Immature natural killer cell (primary cell): Measurements from ENCODE around the gene THOC5. TPM values are rescaled to one million over a fixed set of nuclear protein-coding genes. Genes with fewer than 3 reads are reported as not detected.
A peak's percentile ranks its signal among the peaks of the same experiment; 100 is the strongest.
"Not testable (repeated sequence)": the region's sequence is repeated elsewhere in the genome, so short reads cannot be mapped to it uniquely, and the experiment has no call there.

Experiments used
- DNase-seq, 3 donors: peaks; one replicate each; pipeline ENCODE4 v3.0.0; 2022; ENCODE audit warnings: mixed read lengths in 1 of 3
- H3K27ac Mint-ChIP-seq, 6 donors: one replicate each; pipeline ENCODE4 v1.8.0; 2020; ENCODE audit warnings: mixed read lengths in 6 of 6, mild to moderate bottlenecking in 5 of 6, inconsistent platforms in 4 of 6, moderate library complexity in 3 of 6
- H3K27me3 Mint-ChIP-seq, 3 donors: one replicate each; pipeline ENCODE4 v1.8.0; 2020 to 2021; ENCODE audit warnings: low read depth in 3 of 3, mild to moderate bottlenecking in 3 of 3, mixed read lengths in 3 of 3, moderate library complexity in 3 of 3, inconsistent platforms in 1 of 3
- H3K36me3 Mint-ChIP-seq, 3 donors: one replicate each; pipeline ENCODE4 v1.8.0; 2020; ENCODE audit warnings: mixed read lengths in 3 of 3, inconsistent platforms in 2 of 3, mild to moderate bottlenecking in 2 of 3
- H3K4me1 Mint-ChIP-seq, 2 donors: one replicate each; pipeline ENCODE4 v1.8.0; 2020; ENCODE audit warnings: inconsistent platforms in 2 of 2, mild to moderate bottlenecking in 2 of 2, mixed read lengths in 2 of 2, moderate library complexity in 1 of 2
- H3K4me3 Mint-ChIP-seq, 5 donors: one replicate each; pipeline ENCODE4 v1.8.0; 2020; ENCODE audit warnings: mild to moderate bottlenecking in 5 of 5, mixed read lengths in 5 of 5, inconsistent platforms in 3 of 5, moderate library complexity in 3 of 5
- H3K9me3 Mint-ChIP-seq, 6 donors: one replicate each; pipeline ENCODE4 v1.8.0; 2020; ENCODE audit warnings: mild to moderate bottlenecking in 6 of 6, mixed read lengths in 6 of 6, inconsistent platforms in 4 of 6, moderate library complexity in 3 of 6
- polyA plus RNA-seq, 3 donors: library from polyadenylated mRNA; unstranded; fragments of 300-500 nt; fragmentation: Illumina TruSeq; gene quantifications; one replicate each; pipeline ENCODE4 v1.2.3, GENCODE V29; 2021

THOC5 gene
- polyA plus RNA-seq, 3 donors from 2014 or later, result 22.6 to 28.7 (median 25.7) TPM

GRCh38 chr22:29574762-29575450, 21.3 kb upstream of the THOC5 start:
- Mint-ChIP-seq H3K27ac (peak overlapping the region in 1 of 6 donors; percentile 26), H3K27me3 (peaks cover 0 to 3% (median 2%) of the 10 kb centered on the region in 3 donors), H3K36me3 (peaks cover 0 to 7% (median 0%) of the 10 kb centered on the region in 3 donors), H3K4me1 (peaks cover 3% of the 10 kb centered on the region in 2 donors), H3K9me3 (no peaks in the 10 kb centered on the region), H3K4me3 (no peak overlapping the region)
- DNase-seq, result no peak

GRCh38 chr22:29570912-29571549, 17.5 kb upstream of the THOC5 start:
- no peak for DNase-seq
- no peak overlapping the region for H3K4me3 Mint-ChIP-seq
- H3K27me3 Mint-ChIP-seq, result peaks cover 0 to 2% (median 0%) of the 10 kb centered on the region in 3 donors
- peaks cover 8 to 16% (median 9%) of the 10 kb centered on the region in 3 donors for H3K36me3 Mint-ChIP-seq
- no peak overlapping the region for H3K27ac Mint-ChIP-seq
- no peaks in the 10 kb centered on the region for H3K9me3 Mint-ChIP-seq
- H3K4me1 Mint-ChIP-seq, result no peaks in the 10 kb centered on the region

- H3K4me1 Mint-ChIP-seq, result no peaks in the 10 kb centered on the region
Measured at GRCh38 chr22:29570456-29570855, 16.9 kb upstream of the THOC5 start.

GRCh38 chr22:29569011-29569678, 15.6 kb upstream of the THOC5 start:
- Mint-ChIP-seq H3K36me3 (peaks cover 10 to 16% (median 13%) of the 10 kb centered on the region in 3 donors), H3K4me3 (no peak overlapping the region), H3K27ac (no peak overlapping the region), H3K9me3 (no peaks in the 10 kb centered on the region), H3K4me1 (no peaks in the 10 kb centered on the region), H3K27me3 (peaks cover 0 to 2% (median 0%) of the 10 kb centered on the region in 3 donors)
- DNase-seq, result no peak

More at GRCh38 chr22:29570456-29570855, 16.9 kb upstream of the THOC5 start:
- peaks cover 0 to 2% (median 0%) of the 10 kb centered on the region in 3 donors for H3K27me3 Mint-ChIP-seq
- H3K27ac Mint-ChIP-seq, result no peak overlapping the region
- DNase-seq, result no peak
- H3K4me3 Mint-ChIP-seq, result no peak overlapping the region
- H3K9me3 Mint-ChIP-seq, result no peaks in the 10 kb centered on the region
- peaks cover 8 to 16% (median 11%) of the 10 kb centered on the region in 3 donors for H3K36me3 Mint-ChIP-seq

- DNase-seq, result no peak
- peaks cover 0 to 2% (median 2%) of the 10 kb centered on the region in 3 donors for H3K27me3 Mint-ChIP-seq
- no peaks in the 10 kb centered on the region for H3K9me3 Mint-ChIP-seq
- peak overlapping the region in 1 of 6 donors; percentile 17 for H3K27ac Mint-ChIP-seq
- H3K36me3 Mint-ChIP-seq, result peaks cover 16 to 20% (median 16%) of the 10 kb centered on the region in 3 donors
- no peak overlapping the region for H3K4me3 Mint-ChIP-seq
- H3K4me1 Mint-ChIP-seq, result no peaks in the 10 kb centered on the region
Measured at GRCh38 chr22:29567338-29567737, 13.8 kb upstream of the THOC5 start.

- H3K27ac Mint-ChIP-seq, DNase-seq, H3K27me3 Mint-ChIP-seq, H3K4me1 Mint-ChIP-seq, H3K4me3 Mint-ChIP-seq, H3K9me3 Mint-ChIP-seq: not testable (repeated sequence)
- H3K36me3 Mint-ChIP-seq, result peaks cover 16 to 25% (median 21%) of the 10 kb centered on the region in 3 donors
Measured at GRCh38 chr22:29566513-29566912, 13.0 kb upstream of the THOC5 start.

GRCh38 chr22:29563652-29564460, 10.3 kb upstream of the THOC5 start:
- H3K4me1 Mint-ChIP-seq, result no peaks in the 10 kb centered on the region
- H3K27me3 Mint-ChIP-seq, result peaks cover 0 to 3% (median 0%) of the 10 kb centered on the region in 3 donors
- DNase-seq, result no peak
- H3K27ac Mint-ChIP-seq, result peak overlapping the region in 1 of 6 donors; percentile 50
- no peak overlapping the region for H3K4me3 Mint-ChIP-seq
- H3K36me3 Mint-ChIP-seq, result peaks cover 22 to 33% (median 25%) of the 10 kb centered on the region in 3 donors
- no peaks in the 10 kb centered on the region for H3K9me3 Mint-ChIP-seq

- Mint-ChIP-seq H3K9me3 (no peaks in the 10 kb centered on the region), H3K4me3 (no peak overlapping the region), H3K4me1 (no peaks in the 10 kb centered on the region), H3K27me3 (peaks cover 0 to 3% (median 0%) of the 10 kb centered on the region in 3 donors), H3K27ac (no peak overlapping the region), H3K36me3 (peaks cover 19 to 35% (median 23%) of the 10 kb centered on the region in 3 donors)
- DNase-seq, result no peak
Measured at GRCh38 chr22:29559853-29560252, 6.3 kb upstream of the THOC5 start.

- H3K9me3 Mint-ChIP-seq, result no peaks in the 10 kb centered on the region
- peaks cover 19 to 32% (median 20%) of the 10 kb centered on the region in 3 donors for H3K36me3 Mint-ChIP-seq
- H3K27ac Mint-ChIP-seq, result no peak overlapping the region
- DNase-seq, result no peak
- no peak overlapping the region for H3K4me3 Mint-ChIP-seq
- H3K4me1 Mint-ChIP-seq, result peaks cover under 1 to 2% of the 10 kb centered on the region in 2 donors
- H3K27me3 Mint-ChIP-seq, result peaks cover 0 to 3% (median 0%) of the 10 kb centered on the region in 3 donors
Measured at GRCh38 chr22:29559030-29559429, 5.5 kb upstream of the THOC5 start.

- H3K27ac Mint-ChIP-seq, result peak overlapping the region in 4 of 6 donors; percentile 60 to 93 (median 82)
- H3K4me1 Mint-ChIP-seq, result peaks cover 17 to 23% of the 10 kb centered on the region in 2 donors
- no peak for DNase-seq
- H3K9me3 Mint-ChIP-seq, result no peaks in the 10 kb centered on the region
- H3K36me3 Mint-ChIP-seq, result peaks cover 15 to 25% (median 19%) of the 10 kb centered on the region in 3 donors
- peaks cover 0 to 3% (median 0%) of the 10 kb centered on the region in 3 donors for H3K27me3 Mint-ChIP-seq
- peak overlapping the region; percentile 36 to 92 (median 36) for H3K4me3 Mint-ChIP-seq
Measured at GRCh38 chr22:29555065-29555644, 1.6 kb upstream of the THOC5 start.

GRCh38 chr22:29552357-29552756, 1.2 kb downstream of the THOC5 start:
- peaks cover 20 to 37% of the 10 kb centered on the region in 2 donors for H3K4me1 Mint-ChIP-seq
- H3K27ac Mint-ChIP-seq, result peak overlapping the region in 2 of 6 donors; percentile 93
- H3K36me3 Mint-ChIP-seq, result peaks cover 16 to 25% (median 18%) of the 10 kb centered on the region in 3 donors
- H3K4me3 Mint-ChIP-seq, result peak overlapping the region; percentile 92 to 96 (median 94)
- DNase-seq, H3K27me3 Mint-ChIP-seq, H3K9me3 Mint-ChIP-seq: not testable (repeated sequence)

GRCh38 chr22:29550005-29550404, 3.6 kb downstream of the THOC5 start:
- H3K27ac Mint-ChIP-seq, result peak overlapping the region in 2 of 6 donors; percentile 19 to 56
- H3K4me3 Mint-ChIP-seq, result no peak overlapping the region

GRCh38 chr22:29545045-29545444, 8.5 kb downstream of the THOC5 start:
- not testable (repeated sequence) for DNase-seq, H3K9me3 Mint-ChIP-seq, H3K27me3 Mint-ChIP-seq, H3K27ac Mint-ChIP-seq, H3K4me3 Mint-ChIP-seq
- peaks cover 23 to 42% (median 25%) of the 10 kb centered on the region in 3 donors for H3K36me3 Mint-ChIP-seq
- H3K4me1 Mint-ChIP-seq, result peaks cover 2 to 13% of the 10 kb centered on the region in 2 donors

More at GRCh38 chr22:29550005-29550404, 3.6 kb downstream of the THOC5 start:
- H3K4me1 Mint-ChIP-seq, result peaks cover 20 to 37% of the 10 kb centered on the region in 2 donors
- H3K9me3 Mint-ChIP-seq, result no peaks in the 10 kb centered on the region
- H3K36me3 Mint-ChIP-seq, result peaks cover 16 to 25% (median 18%) of the 10 kb centered on the region in 3 donors
- peaks cover 0 to 2% (median 0%) of the 10 kb centered on the region in 3 donors for H3K27me3 Mint-ChIP-seq
- no peak for DNase-seq
